Measurements from ENCODE around the gene CIDEA.
"Not testable (repeated sequence)": the region's sequence is repeated elsewhere in the genome, so short reads cannot be mapped to it uniquely, and the experiment has no call there.

DNA sequence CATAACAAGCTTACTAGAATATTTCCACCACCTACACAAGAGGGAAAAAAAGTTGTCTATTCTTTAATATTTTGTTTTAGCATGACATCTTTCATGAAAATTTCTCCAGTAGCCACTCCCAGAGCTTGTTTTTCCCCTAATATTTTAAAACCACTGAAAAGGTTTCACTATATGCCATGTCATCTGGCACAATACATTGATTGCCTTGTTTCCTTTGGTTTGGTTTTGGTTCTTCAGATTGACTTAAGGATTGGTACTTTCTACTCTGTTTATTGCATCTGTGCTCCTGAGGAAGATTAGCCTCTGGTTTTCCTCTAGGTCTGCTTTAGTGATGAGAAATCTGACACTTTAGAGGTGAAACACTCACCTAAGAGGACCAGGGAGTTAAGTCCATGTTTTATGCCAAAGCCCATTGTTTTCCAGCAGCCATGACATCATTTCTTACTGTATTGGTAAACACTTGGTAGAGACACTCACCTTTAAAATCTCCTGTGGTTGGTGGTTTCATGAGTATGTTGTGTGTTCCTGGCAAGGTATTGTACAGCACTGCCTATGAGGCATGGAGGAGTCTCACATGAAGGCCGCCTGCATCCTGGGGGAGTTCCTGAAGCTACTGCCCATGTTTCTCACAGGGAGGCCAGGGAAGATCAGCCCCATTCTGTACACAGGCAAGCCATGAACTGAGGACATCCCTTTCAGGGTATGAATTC is 39.7 kb upstream of the CIDEA start:
- TF ChIP-seq, protein P1, sequence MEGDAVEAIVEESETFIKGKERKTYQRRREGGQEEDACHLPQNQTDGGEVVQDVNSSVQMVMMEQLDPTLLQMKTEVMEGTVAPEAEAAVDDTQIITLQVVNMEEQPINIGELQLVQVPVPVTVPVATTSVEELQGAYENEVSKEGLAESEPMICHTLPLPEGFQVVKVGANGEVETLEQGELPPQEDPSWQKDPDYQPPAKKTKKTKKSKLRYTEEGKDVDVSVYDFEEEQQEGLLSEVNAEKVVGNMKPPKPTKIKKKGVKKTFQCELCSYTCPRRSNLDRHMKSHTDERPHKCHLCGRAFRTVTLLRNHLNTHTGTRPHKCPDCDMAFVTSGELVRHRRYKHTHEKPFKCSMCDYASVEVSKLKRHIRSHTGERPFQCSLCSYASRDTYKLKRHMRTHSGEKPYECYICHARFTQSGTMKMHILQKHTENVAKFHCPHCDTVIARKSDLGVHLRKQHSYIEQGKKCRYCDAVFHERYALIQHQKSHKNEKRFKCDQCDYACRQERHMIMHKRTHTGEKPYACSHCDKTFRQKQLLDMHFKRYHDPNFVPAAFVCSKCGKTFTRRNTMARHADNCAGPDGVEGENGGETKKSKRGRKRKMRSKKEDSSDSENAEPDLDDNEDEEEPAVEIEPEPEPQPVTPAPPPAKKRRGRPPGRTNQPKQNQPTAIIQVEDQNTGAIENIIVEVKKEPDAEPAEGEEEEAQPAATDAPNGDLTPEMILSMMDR (IDR thresholded peaks at IDR 0.05) = not testable (repeated sequence)
- TF ChIP-seq EZH2 (IDR thresholded peaks at IDR 0.05; ENCODE audit: borderline replicate concordance, insufficient read depth, low read depth, low read length, poor library complexity, severe bottlenecking) = not testable (repeated sequence)

All from B cell (primary cell).